OCI-LY7 (cell line): ENCODE results near the gene DPEP2. TPM values are rescaled to one million over a fixed set of nuclear protein-coding genes. Genes with fewer than 3 reads are reported as not detected.
A peak's percentile ranks its signal among the peaks of the same experiment; 100 is the strongest.
"Not testable (repeated sequence)": the region's sequence is repeated elsewhere in the genome, so short reads cannot be mapped to it uniquely, and the experiment has no call there.

ENCODE experiments used
- BruUV-seq: library from RNA; stranded (reverse); fragments of 400-500 nt; replicated peaks from 2 replicates; lab custom pipeline; 2021; lab: Mats Ljungman, UMichigan
- CTCF ChIA-PET: fragments of 300-600 bp; sonication (Branson Sonifier 250); formaldehyde crosslinking; loops from one replicate; lab custom pipeline; 2022; ENCODE audit warnings: antibody characterized with exemption; ENCODE audit not compliant: unreplicated experiment; lab: Charles Lee
- POLR2A ChIA-PET: fragments of 300-600 bp; sonication (Branson Sonifier 250); formaldehyde crosslinking; loops from one replicate; lab custom pipeline; 2022; ENCODE audit warnings: antibody characterized with exemption; lab: Charles Lee
- DNase-seq: peaks from one replicate; pipeline ENCODE4 v3.0.0-alpha.2; 2015; ENCODE audit warnings: low spot score
- H2AFZ ChIP-seq: fragments of 200-600 bp; sonication (generic), shearing (Covaris generic); 2 replicates; pipeline ENCODE4 v1.6.1; 2014; ENCODE audit warnings: mild to moderate bottlenecking, antibody characterized with exemption, low read length, moderate library complexity
- H3K27ac ChIP-seq: fragments of 200-600 bp; sonication (generic); 2 replicates; pipeline ENCODE4 v1.5.1; 2014; ENCODE audit warnings: mixed run types, low read depth, mild to moderate bottlenecking, moderate library complexity, low read length, inconsistent platforms; ENCODE audit not compliant: poor library complexity, severe bottlenecking
- H3K36me3 ChIP-seq: fragments of 200-600 bp; sonication (generic); 2 replicates; pipeline ENCODE4 v1.6.1; 2014; ENCODE audit warnings: mild to moderate bottlenecking, antibody characterized with exemption, low read length, moderate library complexity, mixed read lengths; ENCODE audit not compliant: insufficient read depth
- H3K4me1 ChIP-seq: fragments of 200-600 bp; sonication (generic); 2 replicates; pipeline ENCODE4 v1.5.1; 2014; ENCODE audit warnings: mild to moderate bottlenecking, low read length; ENCODE audit not compliant: insufficient read depth, poor library complexity, severe bottlenecking
- H3K4me2 ChIP-seq: fragments of 200-600 bp; sonication (generic); 2 replicates; pipeline ENCODE4 v1.6.1; 2014; ENCODE audit warnings: mild to moderate bottlenecking, low read length
- H3K4me3 ChIP-seq: fragments of 200-600 bp; sonication (generic); 2 replicates; pipeline ENCODE4 v1.5.1; 2014; ENCODE audit warnings: mild to moderate bottlenecking, low read depth, low read length; ENCODE audit not compliant: poor library complexity, severe bottlenecking
- H3K79me2 ChIP-seq: fragments of 200-600 bp; sonication (generic); 2 replicates; pipeline ENCODE4 v1.6.1; 2016; ENCODE audit warnings: low read depth, mild to moderate bottlenecking, low read length, moderate library complexity, mixed read lengths; ENCODE audit not compliant: insufficient read depth
- H3K9me2 ChIP-seq: fragments of 200-600 bp; sonication (generic); 2 replicates; pipeline ENCODE4 v1.6.1; 2016; ENCODE audit warnings: mild to moderate bottlenecking, low read length, mixed read lengths; ENCODE audit not compliant: insufficient read depth
- H3K9me3 ChIP-seq: fragments of 200-600 bp; sonication (generic); 2 replicates; pipeline ENCODE4 v1.6.1; 2014; ENCODE audit warnings: mild to moderate bottlenecking, mixed run types, low read length, mixed read lengths
- H4K20me1 ChIP-seq: fragments of 200-600 bp; sonication (generic); 2 replicates; pipeline ENCODE4 v1.6.1; 2014; ENCODE audit warnings: mild to moderate bottlenecking, antibody characterized with exemption, low read length, moderate library complexity, mixed read lengths; ENCODE audit not compliant: insufficient read depth
- EZH2phosphoT487 ChIP-seq: fragments of 200-600 bp; sonication (generic); IDR thresholded peaks from 2 replicates; pipeline ENCODE4 v1.6.1; 2018; ENCODE audit warnings: low read depth, borderline replicate concordance, mild to moderate bottlenecking, mixed run types, antibody characterized with exemption, low read length, moderate library complexity, mixed read lengths
- intact Hi-C: fragments of 100-400 bp; cut with micrococcal nuclease; formaldehyde crosslinking; loops from one replicate; pipeline ENCODE4 v1.10.0; 2022; ENCODE audit not compliant: unreplicated experiment
- total RNA-seq, 2 experiments: library from RNA; depleted of rRNA in 1 of 2; stranded (reverse); fragments of >200 nt in 1 of 2; shearing (Covaris generic) in 1 of 2; gene quantifications; 2 replicates each; pipeline ENCODE4 v1.2.3, GENCODE V29; 2014 to 2022
- TF ChIP-seq, protein P1 (sequence below): fragments of 200-600 bp; sonication (generic); conservative IDR thresholded peaks from 2 replicates; pipeline ENCODE4 v1.5.1; 2014; ENCODE audit warnings: mild to moderate bottlenecking, antibody characterized with exemption, low read length, moderate library complexity, mixed read lengths

DPEP2 gene
- total RNA-seq, 2 experiments from 2014 or later: 0.22 to 0.23 TPM

DNA sequence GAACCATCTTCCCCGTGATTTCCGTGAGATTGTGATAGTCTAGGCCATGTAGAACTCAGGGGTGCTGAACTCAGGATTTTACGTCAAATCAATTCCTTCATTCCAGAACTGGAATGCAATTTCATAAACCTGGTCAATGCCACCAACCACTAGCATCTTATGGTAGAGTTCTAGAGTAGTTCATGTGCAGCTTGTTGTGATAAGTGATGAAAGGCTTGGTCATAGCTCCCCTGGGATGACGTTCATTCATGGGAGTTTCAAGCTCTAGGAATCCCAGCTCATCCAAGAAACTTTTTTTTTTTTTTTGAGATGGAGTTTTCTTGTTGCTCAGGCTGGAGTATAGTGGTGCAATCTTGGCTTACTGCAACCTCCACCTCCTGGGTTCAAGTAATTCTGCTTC lies 3.7 kb upstream of the DPEP2 start:
- H2AFZ ChIP-seq: no peak overlapping the region
- H3K4me2 ChIP-seq: no peak overlapping the region
- H3K36me3 ChIP-seq: no peaks in the 10 kb centered on the region
- no peak for TF ChIP-seq EZH2phosphoT487
- TF ChIP-seq, protein P1, sequence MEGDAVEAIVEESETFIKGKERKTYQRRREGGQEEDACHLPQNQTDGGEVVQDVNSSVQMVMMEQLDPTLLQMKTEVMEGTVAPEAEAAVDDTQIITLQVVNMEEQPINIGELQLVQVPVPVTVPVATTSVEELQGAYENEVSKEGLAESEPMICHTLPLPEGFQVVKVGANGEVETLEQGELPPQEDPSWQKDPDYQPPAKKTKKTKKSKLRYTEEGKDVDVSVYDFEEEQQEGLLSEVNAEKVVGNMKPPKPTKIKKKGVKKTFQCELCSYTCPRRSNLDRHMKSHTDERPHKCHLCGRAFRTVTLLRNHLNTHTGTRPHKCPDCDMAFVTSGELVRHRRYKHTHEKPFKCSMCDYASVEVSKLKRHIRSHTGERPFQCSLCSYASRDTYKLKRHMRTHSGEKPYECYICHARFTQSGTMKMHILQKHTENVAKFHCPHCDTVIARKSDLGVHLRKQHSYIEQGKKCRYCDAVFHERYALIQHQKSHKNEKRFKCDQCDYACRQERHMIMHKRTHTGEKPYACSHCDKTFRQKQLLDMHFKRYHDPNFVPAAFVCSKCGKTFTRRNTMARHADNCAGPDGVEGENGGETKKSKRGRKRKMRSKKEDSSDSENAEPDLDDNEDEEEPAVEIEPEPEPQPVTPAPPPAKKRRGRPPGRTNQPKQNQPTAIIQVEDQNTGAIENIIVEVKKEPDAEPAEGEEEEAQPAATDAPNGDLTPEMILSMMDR: no peak
- H3K4me1 ChIP-seq: peaks cover 28% of the 10 kb centered on the region
- no peak overlapping the region for H3K4me3 ChIP-seq
- no peaks in the 10 kb centered on the region for H3K9me3 ChIP-seq
- H3K27ac ChIP-seq: no peak overlapping the region
- no TSS peak for BruUV-seq
- ChIA-PET POLR2A (interaction anchor here (0.5 to 1.0 kb wide), 2 partner anchors 21 to 142 kb away, joined by 3 to 4 read pairs; partner anchors contain the start of gene DUS2), CTCF (interaction anchor here (0.6 kb wide), 2 partner anchors 11 to 38 kb away, joined by 3 read pairs; no protein-coding TSS in a partner anchor)
- intact Hi-C loops: no loop called here
- no peak for DNase-seq
- H3K9me2 ChIP-seq: no peaks in the 10 kb centered on the region
- no peaks in the 10 kb centered on the region for H4K20me1 ChIP-seq
- no peaks in the 10 kb centered on the region for H3K79me2 ChIP-seq

DNA sequence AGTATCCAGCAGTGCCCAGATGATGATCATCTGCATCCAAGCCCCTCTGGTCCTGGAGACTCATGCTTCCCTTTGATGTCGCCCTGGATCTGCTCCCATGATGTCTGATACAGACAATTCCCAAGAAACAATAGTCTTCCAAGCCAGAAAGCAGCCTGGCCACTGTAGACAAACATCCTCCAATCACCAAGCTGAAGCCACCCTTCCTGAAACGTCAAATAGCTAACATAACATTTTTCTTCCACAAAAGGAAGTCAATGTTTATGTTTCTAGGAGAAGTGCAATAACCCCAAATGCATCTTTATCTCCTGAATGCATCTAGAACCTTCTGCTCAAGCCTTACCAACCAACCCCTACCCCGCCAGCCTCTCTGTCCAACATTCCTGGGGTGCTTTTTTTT lies 1.2 kb upstream of the DPEP2 start:
- peak overlapping the region; percentile 14 for H3K4me3 ChIP-seq
- H4K20me1 ChIP-seq: no peaks in the 10 kb centered on the region
- no peaks in the 10 kb centered on the region for H3K79me2 ChIP-seq
- intact Hi-C loops: no loop called here
- POLR2A ChIA-PET: interaction anchor here (1.4 to 3.9 kb wide), 3 partner anchors 8 to 22 kb away, joined by 4 to 21 read pairs (median 6); partner anchors contain the start of genes DDX28 and DUS2
- DNase-seq: no peak
- CTCF ChIA-PET: no interaction called here
- H2AFZ ChIP-seq: peak overlapping the region; percentile 84
- no peaks in the 10 kb centered on the region for H3K9me3 ChIP-seq
- H3K36me3 ChIP-seq: no peaks in the 10 kb centered on the region
- H3K9me2 ChIP-seq: no peaks in the 10 kb centered on the region
- no TSS peak for BruUV-seq
- H3K4me1 ChIP-seq: peaks cover 20% of the 10 kb centered on the region
- H3K4me2 ChIP-seq: peak overlapping the region; percentile 63
- peak overlapping the region; percentile 34 for H3K27ac ChIP-seq
- no peak for TF ChIP-seq EZH2phosphoT487
- TF ChIP-seq, protein P1: no peak

DNA sequence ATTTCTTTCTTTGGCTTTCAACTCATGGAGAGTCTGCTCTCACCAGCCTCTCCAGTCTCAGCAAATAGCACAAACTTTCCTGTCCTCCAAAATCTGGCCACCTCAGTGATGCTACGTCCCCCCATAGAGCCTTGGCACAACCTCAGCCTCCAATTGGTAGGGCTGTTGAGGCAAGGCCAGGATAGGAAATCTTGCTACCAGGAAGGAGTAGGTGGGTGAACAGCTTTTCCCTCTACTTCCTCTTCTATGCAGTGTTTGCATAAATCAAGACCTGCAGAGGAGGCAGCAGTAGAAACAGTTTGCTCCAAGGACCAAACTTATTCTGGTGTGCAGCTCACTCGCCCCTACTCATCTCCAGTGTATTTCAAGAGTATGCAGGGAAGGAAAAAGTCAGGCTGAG lies 701 bp upstream of the DPEP2 start:
- no peak for TF ChIP-seq EZH2phosphoT487
- TF ChIP-seq, protein P1: no peak
- Histone ChIP-seq H3K79me2 (no peaks in the 10 kb centered on the region), H3K9me3 (no peaks in the 10 kb centered on the region), H3K4me2 (peak overlapping the region; percentile 63), H3K9me2 (no peaks in the 10 kb centered on the region), H2AFZ (peak overlapping the region; percentile 84), H3K4me1 (peaks cover 20% of the 10 kb centered on the region), H3K27ac (peak overlapping the region; percentile 34), H4K20me1 (no peaks in the 10 kb centered on the region), H3K36me3 (no peaks in the 10 kb centered on the region), H3K4me3 (peak overlapping the region; percentile 14)
- POLR2A ChIA-PET: interaction anchor here (0.6 to 3.9 kb wide), 4 partner anchors 8 to 446 kb away, joined by 3 to 21 read pairs (median 5); partner anchors contain the start of genes DDX28 and DUS2
- CTCF ChIA-PET: no interaction called here
- DNase-seq: peak; percentile 76
- BruUV-seq: no TSS peak
- intact Hi-C loops: no loop called here

DNA sequence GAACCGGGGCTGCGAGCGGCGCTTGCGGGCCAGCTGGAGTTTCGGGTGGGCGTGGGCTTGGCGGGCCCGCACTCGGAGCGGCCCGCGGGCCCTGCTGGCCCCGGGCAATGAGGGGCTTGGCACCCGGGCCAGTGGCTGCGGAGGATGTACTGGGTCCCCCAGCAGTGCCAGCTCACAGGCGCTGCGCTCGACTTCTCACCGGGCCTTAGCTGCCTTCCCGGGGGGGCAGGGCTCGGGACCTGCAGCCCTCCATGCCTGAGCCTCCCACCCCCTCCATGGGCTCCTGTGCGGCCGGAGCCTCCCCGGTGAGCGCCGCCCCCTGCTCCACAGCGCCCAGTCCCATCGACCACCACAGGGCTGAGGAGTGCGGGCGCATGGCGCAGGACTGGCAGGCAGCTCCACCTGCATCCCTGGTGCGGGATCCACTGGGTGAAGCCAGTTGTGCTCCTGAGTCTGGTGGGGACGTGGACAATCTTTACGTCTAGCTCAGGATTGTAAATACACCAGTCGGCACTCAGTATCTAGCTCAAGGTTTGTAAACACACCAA lies 979 bp downstream of the DPEP2 start:
- H3K4me3 ChIP-seq, H3K9me2 ChIP-seq, H4K20me1 ChIP-seq, H3K36me3 ChIP-seq, DNase-seq, H3K9me3 ChIP-seq, H2AFZ ChIP-seq, H3K27ac ChIP-seq, intact Hi-C loops, BruUV-seq, H3K4me2 ChIP-seq, H3K79me2 ChIP-seq: not testable (repeated sequence)
- POLR2A ChIA-PET: interaction anchor here (0.6 to 3.9 kb wide), 7 partner anchors 11 to 480 kb away, joined by 3 to 21 read pairs (median 4); partner anchors contain the start of genes DDX28 and DUS2
- CTCF ChIA-PET: interaction anchor here (0.6 to 1.0 kb wide), 3 partner anchors 32 to 253 kb away, joined by 3 to 6 read pairs (median 4); no protein-coding TSS in a partner anchor
- peaks cover 27% of the 10 kb centered on the region for H3K4me1 ChIP-seq
